Psoas muscle (tissue), 8 donors: ENCODE results near the gene RAPGEFL1. TPM values are rescaled to one million over a fixed set of nuclear protein-coding genes. Genes with fewer than 3 reads are reported as not detected.
A peak's percentile ranks its signal among the peaks of the same experiment; 100 is the strongest.
"Not testable (repeated sequence)": the region's sequence is repeated elsewhere in the genome, so short reads cannot be mapped to it uniquely, and the experiment has no call there.

Experiments
- ATAC-seq, 4 donors: fragments of 200-7000 bp; cut with Tn5 transposase; one replicate each; pipeline ENCODE4 v1.9.1; 2020; ENCODE audit warnings: moderate library complexity in 3 of 4, mild to moderate bottlenecking in 2 of 4
- DNase-seq, 2 donors: peaks; one replicate each; pipeline ENCODE4 v3.0.0-alpha.2; 2020
- H3K27ac ChIP-seq: fragments of 200-600 bp; one replicate; pipeline ENCODE4 v1.8.0; 2022
- H3K27me3 ChIP-seq, 3 donors: fragments of 200-600 bp in 1 of 3; one replicate each; pipeline versions ENCODE4 v1.6.1 to v1.8.0; 2013 to 2022; ENCODE audit warnings: low read length in 2 of 3, mild to moderate bottlenecking in 2 of 3, moderate library complexity in 1 of 3; ENCODE audit not compliant: insufficient read depth in 3 of 3
- H3K36me3 ChIP-seq, 2 donors: fragments of 200-600 bp in 1 of 2; one replicate each; pipeline versions ENCODE4 v1.6.1 to v1.8.0; 2013 to 2022; ENCODE audit warnings: low read depth in 1 of 2, mild to moderate bottlenecking in 1 of 2, moderate library complexity in 1 of 2; ENCODE audit not compliant: insufficient read depth in 1 of 2
- H3K4me1 ChIP-seq: fragments of 200-600 bp; one replicate; pipeline ENCODE4 v1.8.0; 2022
- H3K4me3 ChIP-seq: fragments of 200-600 bp; one replicate; pipeline ENCODE4 v1.8.0; 2022; ENCODE audit warnings: mild to moderate bottlenecking
- H3K9me3 ChIP-seq: fragments of 200-600 bp; one replicate; pipeline ENCODE4 v1.8.0; 2022
- WGBS, 3 donors: extraction: QIAGEN DNeasy Blood & Tissue Kit; methylation state at CpG; one replicate each; pipeline versions ENCODE4 v1.1.6 to v1.1.7; 2013; 5-methylcytosine and 5-hydroxymethylcytosine counted together
- intact Hi-C, 2 donors: fragments of 100-400 bp; cut with DNase I; formaldehyde crosslinking; loops; one replicate each; pipeline versions ENCODE4 v1.11.0 to v1.14.2; 2022
- polyA plus RNA-seq, 3 donors: library from polyadenylated mRNA; stranded (reverse); fragments of 200-250 nt; gene quantifications; one replicate each; pipeline ENCODE4 v1.2.3, GENCODE V29; 2013
- total RNA-seq, 4 donors: library from RNA; stranded (reverse); fragmentation: NEBNext Ultra II Directional in 2 of 4; extraction: Animal tissue kit (Norgen Biotek cat#: 25700) in 2 of 4; gene quantifications; one replicate each; pipeline versions ENCODE4 v1.2.1 to v1.2.4, GENCODE V29; 2021 to 2023
- TF ChIP-seq, protein P1 (sequence below): fragments of 200-600 bp; IDR thresholded peaks from one replicate; pipeline ENCODE4 v1.8.0; 2022; ENCODE audit warnings: antibody characterized with exemption
- donor health status: healthy with polysubstance abuse.
- donor health status: DM: no; HTN: no; CAD: no; lungs with moderate emphysema.
- donor health status: Bipolar disorder and iron deficiency.
- donor health status: healthy.
- donor health status: DM: yes; HTN: yes; CAD: no.
- donor health status: DM: no; HTN: no; CAD: no.
- donor health status: DM: no; HTN: no; CAD: no.
- donor health status: DM: yes; HTN: yes; CAD: no.

Gene RAPGEFL1
- total and polyA plus RNA-seq, 7 donors: 1.7 to 5.7 (median 3.5) TPM

DNA sequence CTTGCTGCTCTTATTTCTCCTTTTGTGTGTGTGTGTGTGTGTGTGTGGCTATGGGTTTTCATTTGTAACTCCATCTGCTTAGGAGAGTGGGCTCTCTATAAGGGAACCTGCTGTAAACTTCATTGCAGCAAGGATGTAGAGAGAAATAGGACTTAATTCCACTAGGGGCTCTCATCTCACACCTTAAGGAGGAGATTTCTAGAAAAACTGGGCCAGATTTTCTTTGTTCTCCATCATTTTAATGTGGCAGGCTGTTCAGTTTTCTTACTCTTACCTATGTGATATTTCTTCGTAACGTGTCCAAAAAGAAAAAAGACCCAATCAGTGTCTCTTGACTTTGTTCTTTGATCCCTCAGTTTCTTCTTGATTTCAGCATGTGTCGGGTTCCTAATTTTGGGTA, 41.5 kb upstream of the RAPGEFL1 start:
- no peak for DNase-seq
- TF ChIP-seq, protein P1, sequence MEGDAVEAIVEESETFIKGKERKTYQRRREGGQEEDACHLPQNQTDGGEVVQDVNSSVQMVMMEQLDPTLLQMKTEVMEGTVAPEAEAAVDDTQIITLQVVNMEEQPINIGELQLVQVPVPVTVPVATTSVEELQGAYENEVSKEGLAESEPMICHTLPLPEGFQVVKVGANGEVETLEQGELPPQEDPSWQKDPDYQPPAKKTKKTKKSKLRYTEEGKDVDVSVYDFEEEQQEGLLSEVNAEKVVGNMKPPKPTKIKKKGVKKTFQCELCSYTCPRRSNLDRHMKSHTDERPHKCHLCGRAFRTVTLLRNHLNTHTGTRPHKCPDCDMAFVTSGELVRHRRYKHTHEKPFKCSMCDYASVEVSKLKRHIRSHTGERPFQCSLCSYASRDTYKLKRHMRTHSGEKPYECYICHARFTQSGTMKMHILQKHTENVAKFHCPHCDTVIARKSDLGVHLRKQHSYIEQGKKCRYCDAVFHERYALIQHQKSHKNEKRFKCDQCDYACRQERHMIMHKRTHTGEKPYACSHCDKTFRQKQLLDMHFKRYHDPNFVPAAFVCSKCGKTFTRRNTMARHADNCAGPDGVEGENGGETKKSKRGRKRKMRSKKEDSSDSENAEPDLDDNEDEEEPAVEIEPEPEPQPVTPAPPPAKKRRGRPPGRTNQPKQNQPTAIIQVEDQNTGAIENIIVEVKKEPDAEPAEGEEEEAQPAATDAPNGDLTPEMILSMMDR: no peak
- Histone ChIP-seq H3K4me1 (peaks cover 12% of the 10 kb centered on the region), H3K9me3 (no peaks in the 10 kb centered on the region), H3K27ac (no peak overlapping the region), H3K4me3 (no peak overlapping the region), H3K36me3 (peaks cover 28 to 67% of the 10 kb centered on the region in 2 donors), H3K27me3 (no peaks in the 10 kb centered on the region)
- WGBS, 3 donors: 91 to 96% (median 92%) methylated on average over 3 of the region's 3 CpGs
- no peak for ATAC-seq
- intact Hi-C loops: no loop called here

DNA sequence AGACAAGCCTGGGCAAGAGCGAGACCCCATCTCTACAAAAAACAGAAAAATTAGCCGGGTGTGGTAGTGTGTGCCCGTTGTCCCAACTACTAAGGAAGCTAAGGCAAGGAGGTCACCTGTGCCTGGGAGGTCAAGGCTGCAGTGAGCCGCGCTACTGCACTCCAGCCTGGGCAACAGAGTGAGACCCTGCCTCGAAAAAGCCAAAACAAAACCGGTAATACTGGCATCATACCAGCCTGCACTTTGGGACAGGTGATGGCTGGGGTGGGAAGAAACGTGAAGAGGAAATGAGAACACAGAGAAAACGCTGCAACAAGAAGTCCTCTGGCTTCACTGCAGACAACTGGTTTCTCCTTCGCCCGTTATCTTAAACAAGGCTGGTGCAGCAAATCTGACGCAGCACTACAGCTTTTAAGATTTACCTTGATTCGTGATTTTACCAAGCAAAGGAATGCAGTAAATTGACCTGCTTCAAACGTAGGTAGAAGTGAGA, 37.7 kb upstream of the RAPGEFL1 start:
- ATAC-seq: peak in 3 of 4 donors; percentile 6 to 7 (median 7)

DNA sequence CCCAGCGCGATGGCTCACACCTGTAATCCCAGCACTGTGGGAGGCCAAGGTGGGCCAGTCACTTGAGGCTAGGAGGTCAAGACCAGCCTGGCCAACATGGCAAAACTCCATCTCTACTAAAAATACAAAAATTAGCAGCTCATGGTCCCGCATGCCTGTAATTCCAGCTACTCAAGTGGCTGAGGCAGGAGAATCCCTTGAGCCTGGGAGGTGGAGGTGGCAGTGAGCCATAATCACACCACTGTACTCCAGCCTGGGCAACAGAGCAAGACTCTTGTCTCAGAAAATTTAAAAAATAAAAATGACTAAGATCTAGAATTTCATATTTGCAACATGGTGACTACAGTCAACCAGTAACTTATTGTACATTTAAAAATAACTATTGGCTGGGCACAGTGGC, 34.1 kb upstream of the RAPGEFL1 start:
- WGBS, 3 donors: 73 to 84% (median 83%) methylated on average over 3 of the region's 3 CpGs
- H3K27ac ChIP-seq: peak overlapping the region; percentile 36
- H3K27me3 ChIP-seq, DNase-seq, H3K4me3 ChIP-seq, intact Hi-C loops, ATAC-seq, H3K9me3 ChIP-seq: not testable (repeated sequence)
- H3K4me1 ChIP-seq: peaks cover 46% of the 10 kb centered on the region
- peaks cover 2 to 71% of the 10 kb centered on the region in 2 donors for H3K36me3 ChIP-seq

More for the DNA sequence above, 37.7 kb upstream of the RAPGEFL1 start:
- TF ChIP-seq, protein P1: no peak
- intact Hi-C loops: loop anchor here in 1 of 2 donors (2.0 kb wide), 1 partner anchor 17 kb away; no protein-coding TSS in a partner anchor
- no peak for DNase-seq
- WGBS, 3 donors: 7 to 12% (median 12%) methylated on average over 14 of the region's 14 CpGs
- Histone ChIP-seq H3K4me1 (peaks cover 29% of the 10 kb centered on the region), H3K9me3 (no peaks in the 10 kb centered on the region), H3K36me3 (peaks cover 12 to 65% of the 10 kb centered on the region in 2 donors), H3K27ac (peak overlapping the region; percentile 98), H3K27me3 (no peaks in the 10 kb centered on the region), H3K4me3 (peak overlapping the region; percentile 85)

DNA sequence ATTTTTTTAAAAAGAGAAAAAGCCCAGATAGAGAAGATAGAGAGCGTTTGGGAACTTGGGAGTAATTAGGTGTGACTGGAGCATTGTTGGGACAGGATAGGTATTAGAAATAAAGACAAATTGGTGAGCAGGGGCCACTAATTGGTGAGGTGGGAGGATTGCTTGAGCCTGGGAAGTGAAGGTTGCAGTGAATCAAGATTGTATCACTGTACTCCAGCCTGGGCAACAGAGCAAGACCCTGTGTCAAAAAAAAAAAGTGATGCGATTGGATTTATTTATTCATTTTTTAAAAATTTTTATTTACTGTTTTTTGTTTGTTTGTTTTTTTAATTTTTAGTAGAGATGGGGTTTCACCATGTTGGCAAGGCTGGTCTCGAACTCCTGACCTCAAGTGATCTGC, 31.8 kb upstream of the RAPGEFL1 start:
- Histone ChIP-seq H3K27me3 (no peaks in the 10 kb centered on the region), H3K4me1 (peaks cover 42% of the 10 kb centered on the region), H3K27ac (no peak overlapping the region), H3K36me3 (peaks cover 2 to 94% of the 10 kb centered on the region in 2 donors), H3K9me3 (no peaks in the 10 kb centered on the region), H3K4me3 (no peak overlapping the region)
- WGBS, 3 donors: 90 to 96% (median 95%) methylated on average over 3 of the region's 3 CpGs
- intact Hi-C loops: no loop called here
- TF ChIP-seq, protein P1: no peak
- no peak for ATAC-seq
- no peak for DNase-seq

DNA sequence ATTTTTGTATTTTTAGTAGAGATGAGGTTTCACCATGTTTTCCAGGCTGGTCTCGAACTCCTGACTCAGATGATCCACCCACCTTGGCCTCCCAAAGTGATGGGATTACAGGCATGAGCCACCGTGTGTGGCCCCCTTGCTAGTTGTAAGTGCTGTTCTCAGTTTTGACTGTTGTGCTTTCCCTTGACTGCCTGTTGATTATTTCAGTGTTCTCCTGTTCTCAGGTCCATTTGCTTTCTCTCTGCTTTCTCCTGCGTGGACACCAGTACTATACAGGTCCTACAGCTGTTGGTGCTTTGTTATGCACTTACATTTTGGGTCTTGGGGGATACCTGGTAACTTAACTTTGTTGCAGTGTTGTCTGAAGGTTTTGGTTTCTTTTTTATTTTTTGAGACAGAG, 28.7 kb upstream of the RAPGEFL1 start:
- TF ChIP-seq, protein P1: no peak
- H3K4me1 ChIP-seq: peaks cover 25% of the 10 kb centered on the region
- no peak overlapping the region for H3K4me3 ChIP-seq
- DNase-seq: no peak
- no peaks in the 10 kb centered on the region for H3K27me3 ChIP-seq
- H3K9me3 ChIP-seq: no peaks in the 10 kb centered on the region
- no peak for ATAC-seq
- 75 to 88% (median 77%) methylated on average over 3 of the region's 3 CpGs for WGBS, 3 donors
- H3K27ac ChIP-seq: peak overlapping the region; percentile 36
- intact Hi-C loops: no loop called here
- peaks cover 1 to 90% of the 10 kb centered on the region in 2 donors for H3K36me3 ChIP-seq
